LNCaP clone FGC (cell line): ENCODE measurements around the gene NPDC1.
"Not testable (repeated sequence)": the region's sequence is repeated elsewhere in the genome, so short reads cannot be mapped to it uniquely, and the experiment has no call there.

Source experiments
- DNase-seq: peaks from one replicate; pipeline ENCODE4 v3.0.0-alpha.2; 2011; ENCODE audit warnings: low read depth
- H3K4me3 ChIP-seq: 2 replicates; pipeline ENCODE4 v1.5.1; 2011; ENCODE audit warnings: mild to moderate bottlenecking, low read depth, low read length, control low read depth
- CTCF ChIP-seq: IDR thresholded peaks from 2 replicates; pipeline ENCODE4 v1.5.1; 2012; ENCODE audit warnings: mild to moderate bottlenecking; ENCODE audit not compliant: control insufficient read depth, insufficient read depth; ENCODE audit errors: extremely low read depth

Gene NPDC1

GRCh38 chr9:137037035-137037434 lies 8.9 kb downstream of the NPDC1 start:
- no peak for TF ChIP-seq CTCF
- no peak overlapping the region for H3K4me3 ChIP-seq
- no peak for DNase-seq

- DNase-seq = no peak
- no peak overlapping the region for H3K4me3 ChIP-seq
- TF ChIP-seq CTCF = no peak
Measured at GRCh38 chr9:137035937-137036336, 10.0 kb downstream of the NPDC1 start.

GRCh38 chr9:137035507-137035834 lies 10.5 kb downstream of the NPDC1 start:
- DNase-seq = no peak
- TF ChIP-seq CTCF = no peak
- no peak overlapping the region for H3K4me3 ChIP-seq

DNA sequence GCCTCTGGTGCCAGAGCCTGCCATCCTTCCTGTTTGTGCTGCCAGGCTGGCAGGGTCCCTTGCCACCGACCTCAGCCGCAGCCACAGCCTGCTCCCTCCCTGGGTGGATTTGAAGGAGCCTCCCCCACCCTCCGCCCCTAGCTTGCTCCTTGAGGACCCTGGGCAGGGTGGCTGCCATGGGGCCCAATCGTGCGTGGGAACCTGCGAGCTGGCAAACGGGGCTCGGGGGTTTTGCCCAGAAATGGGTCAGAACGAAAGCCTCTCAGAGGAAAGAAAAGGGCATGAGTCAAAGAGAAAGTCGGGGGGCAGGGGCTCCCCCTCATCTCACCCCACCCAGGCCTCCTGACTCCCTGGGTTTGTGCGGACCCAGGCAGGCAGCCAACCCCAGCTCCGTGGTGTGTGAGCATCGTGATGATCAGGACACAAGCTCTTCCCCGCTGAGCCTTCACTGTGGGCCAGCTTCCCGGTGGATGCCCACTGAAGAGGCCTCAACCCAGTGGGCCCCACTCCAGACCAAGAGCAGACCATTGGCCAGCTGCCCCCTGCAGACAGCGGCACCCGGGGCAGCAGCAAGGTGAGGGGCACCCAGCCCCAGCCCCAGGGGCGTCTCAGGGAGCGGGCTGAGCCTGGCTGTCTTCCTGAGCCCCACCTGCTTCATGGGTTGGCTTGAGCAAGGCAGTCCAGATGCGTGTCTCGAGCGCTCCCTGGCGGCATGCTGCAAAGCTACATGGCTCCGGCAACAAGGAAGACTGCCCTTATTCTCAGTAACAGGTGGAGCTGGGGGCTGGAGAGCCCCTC lies 11.1 kb downstream of the NPDC1 start:
- DNase-seq = peak; percentile 62
- TF ChIP-seq CTCF = peak; percentile 93
- H3K4me3 ChIP-seq = 0 out of 2 replicates have a peak overlapping the region, but pooled peaks have one; percentile 9

- no peak overlapping the region for H3K4me3 ChIP-seq
- no peak for DNase-seq
- TF ChIP-seq CTCF = no peak
Measured at GRCh38 chr9:137034039-137034708, 11.8 kb downstream of the NPDC1 start.

DNA sequence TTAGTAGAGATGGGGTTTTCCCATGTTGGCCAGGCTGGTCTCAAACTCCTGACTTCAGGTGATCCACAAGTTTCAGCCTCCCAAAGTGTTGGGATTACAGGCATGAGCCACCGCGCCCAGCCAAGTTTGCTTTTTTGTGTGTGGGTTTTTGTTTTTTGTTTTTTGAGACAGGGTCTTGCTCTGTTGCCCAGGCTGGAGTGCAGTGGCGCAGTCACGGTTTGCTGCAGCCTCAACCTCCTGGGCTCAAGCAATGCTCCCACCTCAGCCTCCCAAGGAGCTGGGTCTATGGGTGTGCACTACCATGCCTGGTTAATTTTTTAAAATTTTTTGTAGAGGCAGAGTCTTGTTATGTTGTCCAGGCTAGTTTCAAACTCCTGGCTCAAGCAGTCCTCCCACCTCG lies 12.5 kb downstream of the NPDC1 start:
- not testable (repeated sequence) for H3K4me3 ChIP-seq, DNase-seq

DNA sequence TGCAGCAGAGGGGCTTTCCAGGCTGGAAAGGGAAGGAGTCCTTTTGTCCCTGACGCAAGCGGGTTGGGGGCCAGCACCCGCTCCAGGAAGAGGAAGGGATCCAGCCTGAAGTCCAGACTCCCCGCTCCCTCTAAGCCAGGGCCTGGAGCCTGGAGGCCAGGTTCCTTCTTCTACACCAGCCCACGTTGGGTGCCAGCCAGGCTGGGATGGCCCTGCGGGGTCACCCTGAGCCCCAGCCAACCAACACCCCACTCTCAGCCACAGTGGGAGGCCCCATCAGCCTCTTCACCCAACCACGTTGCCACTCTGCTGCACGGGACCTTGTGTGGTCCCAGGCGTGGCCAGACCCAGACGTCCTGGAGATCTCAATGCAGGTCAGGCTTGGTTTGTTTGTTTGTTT lies 13.1 kb downstream of the NPDC1 start:
- no peak for TF ChIP-seq CTCF
- no peak for DNase-seq
- no peak overlapping the region for H3K4me3 ChIP-seq
